Osteocyte (in vitro differentiated cells): Measurements from ENCODE around the gene IFNK. TPM values are rescaled to one million over a fixed set of nuclear protein-coding genes. Genes with fewer than 3 reads are reported as not detected.
A peak's percentile ranks its signal among the peaks of the same experiment; 100 is the strongest.

Experiments used
- DNase-seq: peaks from one replicate; pipeline ENCODE4 v3.0.0; 2021; ENCODE audit warnings: mixed read lengths; ENCODE audit not compliant: unreplicated experiment; ENCODE audit errors: extremely low spot score
- H3K27ac Mint-ChIP-seq: one replicate; pipeline ENCODE4 v1.8.0; 2021; ENCODE audit warnings: mild to moderate bottlenecking, mixed read lengths; ENCODE audit not compliant: unreplicated experiment
- H3K27me3 Mint-ChIP-seq: one replicate; pipeline ENCODE4 v1.8.0; 2021; ENCODE audit warnings: mixed read lengths; ENCODE audit not compliant: unreplicated experiment
- H3K36me3 Mint-ChIP-seq: one replicate; pipeline ENCODE4 v1.8.0; 2021; ENCODE audit warnings: mixed read lengths; ENCODE audit not compliant: unreplicated experiment
- H3K4me1 Mint-ChIP-seq: one replicate; pipeline ENCODE4 v1.8.0; 2021; ENCODE audit warnings: mixed read lengths; ENCODE audit not compliant: unreplicated experiment
- H3K4me3 Mint-ChIP-seq: one replicate; pipeline ENCODE4 v1.8.0; 2021; ENCODE audit warnings: mild to moderate bottlenecking, moderate library complexity, mixed read lengths; ENCODE audit not compliant: unreplicated experiment
- H3K9me3 Mint-ChIP-seq: one replicate; pipeline ENCODE4 v1.8.0; 2021; ENCODE audit warnings: mixed read lengths; ENCODE audit not compliant: unreplicated experiment
- CTCF ChIP-seq: fragments of 200-600 bp; sonication (generic); IDR thresholded peaks from 2 replicates; pipeline ENCODE4 v1.5.0; 2021; ENCODE audit warnings: antibody characterized with exemption, mild to moderate bottlenecking, moderate library complexity
- total RNA-seq: library from RNA; stranded (reverse); gene quantifications from 2 replicates; pipeline ENCODE4 v1.2.1, GENCODE V29; 2021

Gene IFNK
- total RNA-seq, 1 donor from 2014 or later, result not detected

- peaks cover 7% of the 10 kb centered on the region for H3K27me3 Mint-ChIP-seq
- no peak for DNase-seq
- H3K4me3 Mint-ChIP-seq, result no peak overlapping the region
- H3K36me3 Mint-ChIP-seq, result peaks cover 2% of the 10 kb centered on the region
- no peaks in the 10 kb centered on the region for H3K9me3 Mint-ChIP-seq
- H3K27ac Mint-ChIP-seq, result no peak overlapping the region
- peaks cover 18% of the 10 kb centered on the region for H3K4me1 Mint-ChIP-seq
- TF ChIP-seq CTCF, result no peak
These were observed 46.9 kb downstream of the IFNK start for GRCh38 chr9:27571011-27571410.

- no peaks in the 10 kb centered on the region for H3K9me3 Mint-ChIP-seq
- no peak for DNase-seq
- H3K4me3 Mint-ChIP-seq, result peak overlapping the region; percentile 97
- H3K27me3 Mint-ChIP-seq, result peaks cover 7% of the 10 kb centered on the region
- no peaks in the 10 kb centered on the region for H3K36me3 Mint-ChIP-seq
- H3K4me1 Mint-ChIP-seq, result peaks cover 18% of the 10 kb centered on the region
- TF ChIP-seq CTCF, result no peak
- H3K27ac Mint-ChIP-seq, result peak overlapping the region; percentile 83
These were observed 48.0 kb downstream of the IFNK start for GRCh38 chr9:27572061-27572460.

- H3K4me3 Mint-ChIP-seq, result peak overlapping the region; percentile 97
- peaks cover 18% of the 10 kb centered on the region for H3K4me1 Mint-ChIP-seq
- TF ChIP-seq CTCF, result no peak
- no peaks in the 10 kb centered on the region for H3K36me3 Mint-ChIP-seq
- H3K9me3 Mint-ChIP-seq, result no peaks in the 10 kb centered on the region
- peak overlapping the region; percentile 83 for H3K27ac Mint-ChIP-seq
- H3K27me3 Mint-ChIP-seq, result peaks cover 7% of the 10 kb centered on the region
- DNase-seq, result no peak
These were observed 48.5 kb downstream of the IFNK start for GRCh38 chr9:27572566-27572917.

GRCh38 chr9:27572918-27573633, 49.0 kb downstream of the IFNK start, which contains the start of gene C9orf72:
TSS of gene C9orf72 (minus strand) at chr9:27573481. CDS start at chr9:27567120, 6,361 bp downstream.
- Mint-ChIP-seq H3K4me3 (peak within 1 kb of the TSS; percentile 97), H3K4me1 (peaks cover 18% of the 10 kb centered on the region), H3K27me3 (peaks cover 9% of the 10 kb centered on the region), H3K9me3 (peaks cover 2% of the 10 kb centered on the region), H3K36me3 (peaks cover 2% of the 10 kb centered on the region), H3K27ac (peak within 1 kb of the TSS; percentile 99)
- TF ChIP-seq CTCF, result peak; percentile 11
- peak; percentile 89 for DNase-seq

GRCh38 chr9:27573634-27574590, 49.8 kb downstream of the IFNK start:
- peaks cover 18% of the 10 kb centered on the region for H3K4me1 Mint-ChIP-seq
- H3K4me3 Mint-ChIP-seq, result peak overlapping the region; percentile 97
- DNase-seq, result peak; percentile 94

More at GRCh38 chr9:27573634-27574590, 49.8 kb downstream of the IFNK start:
- Mint-ChIP-seq H3K27ac (peak overlapping the region; percentile 99), H3K9me3 (peaks cover 9% of the 10 kb centered on the region), H3K36me3 (peaks cover 3% of the 10 kb centered on the region), H3K27me3 (peaks cover 17% of the 10 kb centered on the region)
- TF ChIP-seq CTCF, result no peak
